ENCODE results near the gene ITPK1. TPM values are rescaled to one million over a fixed set of nuclear protein-coding genes. Genes with fewer than 3 reads are reported as not detected.

Gene ITPK1
- total RNA-seq, 2 experiments from 2014 or later, result 17.8 to 34.7 TPM

- no peaks in the 10 kb centered on the region for H3K36me3 ChIP-seq (ENCODE audit: insufficient read depth, low read length)
- BruUV-seq (replicated peaks), result no TSS peak
Observed at GRCh38 chr14:92945544-92945943, 170.2 kb downstream of the ITPK1 start.

GRCh38 chr14:92944976-92945375 is 170.7 kb downstream of the ITPK1 start:
- Histone ChIP-seq H3K9me3 (ENCODE audit: low read length) (no peaks in the 10 kb centered on the region), H3K36me3 (ENCODE audit: insufficient read depth, low read length) (no peaks in the 10 kb centered on the region), H3K4me1 (ENCODE audit: insufficient read depth, low read length, poor library complexity, severe bottlenecking) (no peaks in the 10 kb centered on the region), H2AFZ (ENCODE audit: low read length) (no peak overlapping the region), H3K9me2 (ENCODE audit: insufficient read depth, low read length) (no peaks in the 10 kb centered on the region), H3K79me2 (ENCODE audit: insufficient read depth, low read depth, low read length) (no peaks in the 10 kb centered on the region), H3K4me2 (ENCODE audit: low read length) (no peak overlapping the region), H3K27ac (ENCODE audit: low read depth, low read length, poor library complexity, severe bottlenecking) (no peak overlapping the region), H3K4me3 (ENCODE audit: low read depth, low read length, poor library complexity, severe bottlenecking) (no peak overlapping the region), H4K20me1 (ENCODE audit: insufficient read depth, low read length) (no peaks in the 10 kb centered on the region)
- CTCF ChIA-PET (ENCODE audit: unreplicated experiment), result no interaction called here
- intact Hi-C loops (cut with micrococcal nuclease; ENCODE audit: unreplicated experiment), result no loop called here
- BruUV-seq (replicated peaks), result no TSS peak
- TF ChIP-seq EZH2phosphoT487 (IDR thresholded peaks at IDR 0.05; ENCODE audit: borderline replicate concordance, low read depth, low read length) (no peak), CTCF (conservative IDR thresholded peaks at IDR 0.05; ENCODE audit: low read length) (no peak)
- POLR2A ChIA-PET, result interaction anchor here (0.6 kb wide), 1 partner anchor 189 kb away, joined by 3 read pairs; no protein-coding TSS in a partner anchor
- no peak for DNase-seq (ENCODE audit: low spot score)

More at GRCh38 chr14:92945544-92945943, 170.2 kb downstream of the ITPK1 start:
- Histone ChIP-seq H3K27ac (ENCODE audit: low read depth, low read length, poor library complexity, severe bottlenecking) (no peak overlapping the region), H3K79me2 (ENCODE audit: insufficient read depth, low read depth, low read length) (no peaks in the 10 kb centered on the region), H2AFZ (ENCODE audit: low read length) (no peak overlapping the region), H3K9me2 (ENCODE audit: insufficient read depth, low read length) (no peaks in the 10 kb centered on the region), H3K4me2 (ENCODE audit: low read length) (no peak overlapping the region), H3K4me3 (ENCODE audit: low read depth, low read length, poor library complexity, severe bottlenecking) (no peak overlapping the region), H3K9me3 (ENCODE audit: low read length) (no peaks in the 10 kb centered on the region), H4K20me1 (ENCODE audit: insufficient read depth, low read length) (no peaks in the 10 kb centered on the region), H3K4me1 (ENCODE audit: insufficient read depth, low read length, poor library complexity, severe bottlenecking) (no peaks in the 10 kb centered on the region)
- ChIA-PET POLR2A (no interaction called here), CTCF (ENCODE audit: unreplicated experiment) (no interaction called here)
- DNase-seq (ENCODE audit: low spot score), result no peak
- no peak for TF ChIP-seq EZH2phosphoT487 (IDR thresholded peaks at IDR 0.05; ENCODE audit: borderline replicate concordance, low read depth, low read length)
- intact Hi-C loops (cut with micrococcal nuclease; ENCODE audit: unreplicated experiment), result no loop called here

GRCh38 chr14:92943855-92944570 is 171.7 kb downstream of the ITPK1 start:
- Histone ChIP-seq H3K4me3 (ENCODE audit: low read depth, low read length, poor library complexity, severe bottlenecking) (no peak overlapping the region), H4K20me1 (ENCODE audit: insufficient read depth, low read length) (no peaks in the 10 kb centered on the region), H3K4me2 (ENCODE audit: low read length) (no peak overlapping the region), H3K9me3 (ENCODE audit: low read length) (no peaks in the 10 kb centered on the region), H3K36me3 (ENCODE audit: insufficient read depth, low read length) (no peaks in the 10 kb centered on the region), H3K27ac (ENCODE audit: low read depth, low read length, poor library complexity, severe bottlenecking) (no peak overlapping the region), H3K4me1 (ENCODE audit: insufficient read depth, low read length, poor library complexity, severe bottlenecking) (no peaks in the 10 kb centered on the region), H2AFZ (ENCODE audit: low read length) (no peak overlapping the region), H3K79me2 (ENCODE audit: insufficient read depth, low read depth, low read length) (no peaks in the 10 kb centered on the region), H3K9me2 (ENCODE audit: insufficient read depth, low read length) (no peaks in the 10 kb centered on the region)
- POLR2A ChIA-PET, result no interaction called here
- CTCF ChIA-PET (ENCODE audit: unreplicated experiment), result no interaction called here
- BruUV-seq (replicated peaks), result no TSS peak
- intact Hi-C loops (cut with micrococcal nuclease; ENCODE audit: unreplicated experiment), result no loop called here
- DNase-seq (ENCODE audit: low spot score), result no peak
- TF ChIP-seq CTCF (conservative IDR thresholded peaks at IDR 0.05; ENCODE audit: low read length), result no peak

All from OCI-LY7 (cell line).